ENCODE data around the gene CABS1. TPM values are rescaled to one million over a fixed set of nuclear protein-coding genes. Genes with fewer than 3 reads are reported as not detected.

CABS1 gene
- total RNA-seq, 1 experiment from 2014 or later, result not detected

DNA sequence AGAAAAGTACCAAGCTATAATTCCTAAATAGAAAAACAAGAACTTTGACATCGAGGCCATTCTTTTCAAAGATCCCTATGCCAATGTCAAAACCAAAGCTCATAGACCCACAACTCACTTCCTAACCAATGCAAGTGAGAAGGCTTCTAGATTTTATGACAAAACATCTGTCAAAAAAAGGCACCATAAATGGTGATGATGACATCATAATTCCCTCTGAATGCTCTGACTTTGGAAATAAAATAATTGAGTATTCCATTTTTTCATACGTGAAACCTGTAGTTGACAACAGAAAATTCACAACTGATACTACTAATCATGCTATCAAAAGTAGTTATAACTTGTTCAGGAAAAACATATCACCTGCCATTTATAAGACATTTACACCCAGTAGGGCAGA lies 8.7 kb upstream of the CABS1 start:
- CTCF ChIA-PET, result no interaction called here
- no peaks in the 10 kb centered on the region for H3K4me1 ChIP-seq (ENCODE audit: insufficient read depth, low read length)
- TF ChIP-seq, protein P1, sequence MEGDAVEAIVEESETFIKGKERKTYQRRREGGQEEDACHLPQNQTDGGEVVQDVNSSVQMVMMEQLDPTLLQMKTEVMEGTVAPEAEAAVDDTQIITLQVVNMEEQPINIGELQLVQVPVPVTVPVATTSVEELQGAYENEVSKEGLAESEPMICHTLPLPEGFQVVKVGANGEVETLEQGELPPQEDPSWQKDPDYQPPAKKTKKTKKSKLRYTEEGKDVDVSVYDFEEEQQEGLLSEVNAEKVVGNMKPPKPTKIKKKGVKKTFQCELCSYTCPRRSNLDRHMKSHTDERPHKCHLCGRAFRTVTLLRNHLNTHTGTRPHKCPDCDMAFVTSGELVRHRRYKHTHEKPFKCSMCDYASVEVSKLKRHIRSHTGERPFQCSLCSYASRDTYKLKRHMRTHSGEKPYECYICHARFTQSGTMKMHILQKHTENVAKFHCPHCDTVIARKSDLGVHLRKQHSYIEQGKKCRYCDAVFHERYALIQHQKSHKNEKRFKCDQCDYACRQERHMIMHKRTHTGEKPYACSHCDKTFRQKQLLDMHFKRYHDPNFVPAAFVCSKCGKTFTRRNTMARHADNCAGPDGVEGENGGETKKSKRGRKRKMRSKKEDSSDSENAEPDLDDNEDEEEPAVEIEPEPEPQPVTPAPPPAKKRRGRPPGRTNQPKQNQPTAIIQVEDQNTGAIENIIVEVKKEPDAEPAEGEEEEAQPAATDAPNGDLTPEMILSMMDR (conservative IDR thresholded peaks at IDR 0.05; ENCODE audit: low read depth, low read length), result no peak
- TF ChIP-seq EZH2 (IDR thresholded peaks at IDR 0.05; ENCODE audit: low read length, unreplicated experiment) (no peak), EZH2phosphoT487 (IDR thresholded peaks at IDR 0.05; ENCODE audit: borderline replicate concordance, low read length) (no peak)
- H3K27me3 ChIP-seq (ENCODE audit: low read length), result peaks cover 4% of the 10 kb centered on the region; the same call in 1 of the 2 replicates
- no peak overlapping the region for H3K4me3 ChIP-seq (ENCODE audit: low read length)
- H3K9me3 ChIP-seq (ENCODE audit: low read length), result no peaks in the 10 kb centered on the region
- intact Hi-C loops (cut with micrococcal nuclease), result no loop called here
- BruUV-seq (replicated peaks), result no TSS peak
- no peak overlapping the region for H3K9ac ChIP-seq (ENCODE audit: low read length)
- no peak overlapping the region for H2AFZ ChIP-seq (ENCODE audit: low read length)
- no peak overlapping the region for H3K4me2 ChIP-seq (ENCODE audit: low read length)
- POLR2A ChIA-PET (ENCODE audit: unreplicated experiment), result no interaction called here
- no peak for DNase-seq
- H3K79me2 ChIP-seq (ENCODE audit: low read length), result no peaks in the 10 kb centered on the region
- H3K36me3 ChIP-seq (ENCODE audit: low read depth, low read length), result no peaks in the 10 kb centered on the region
- no peak overlapping the region for H3K27ac ChIP-seq (ENCODE audit: low read length)
- H3F3A ChIP-seq (ENCODE audit: low read length, unreplicated experiment), result no peaks in the 10 kb centered on the region
- no peak for ATAC-seq
- H4K20me1 ChIP-seq (ENCODE audit: low read length), result no peaks in the 10 kb centered on the region
- no peaks in the 10 kb centered on the region for H3K9me2 ChIP-seq (replicated peaks; ENCODE audit: low read length)

DNA sequence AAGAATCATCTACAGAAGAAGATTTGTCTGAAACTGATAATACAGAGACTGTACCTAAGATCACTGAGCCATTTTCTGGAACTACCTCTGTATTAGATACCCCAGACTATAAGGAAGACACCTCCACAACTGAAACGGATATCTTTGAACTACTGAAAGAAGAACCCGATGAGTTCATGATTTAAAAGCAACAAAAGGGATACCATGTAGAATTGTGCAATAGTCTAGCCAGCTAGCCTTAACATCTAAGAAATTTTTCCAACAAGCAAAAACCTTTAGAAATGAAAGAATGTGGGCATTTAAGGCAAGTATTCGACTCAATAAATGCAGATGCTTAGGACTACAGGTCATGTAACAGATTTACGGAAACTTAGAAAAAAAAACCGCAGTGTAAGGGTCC lies 1.3 kb downstream of the CABS1 start:
- Histone ChIP-seq H4K20me1 (ENCODE audit: low read length) (no peaks in the 10 kb centered on the region), H3K27me3 (ENCODE audit: low read length) (peaks cover 50% of the 10 kb centered on the region), H3K36me3 (ENCODE audit: low read depth, low read length) (no peaks in the 10 kb centered on the region), H3F3A (ENCODE audit: low read length, unreplicated experiment) (no peaks in the 10 kb centered on the region), H3K9ac (ENCODE audit: low read length) (no peak overlapping the region), H2AFZ (ENCODE audit: low read length) (no peak overlapping the region), H3K4me1 (ENCODE audit: insufficient read depth, low read length) (no peaks in the 10 kb centered on the region), H3K4me2 (ENCODE audit: low read length) (no peak overlapping the region), H3K9me3 (ENCODE audit: low read length) (no peaks in the 10 kb centered on the region), H3K9me2 (replicated peaks; ENCODE audit: low read length) (no peaks in the 10 kb centered on the region), H3K79me2 (ENCODE audit: low read length) (no peaks in the 10 kb centered on the region), H3K27ac (ENCODE audit: low read length) (no peak overlapping the region), H3K4me3 (ENCODE audit: low read length) (no peak overlapping the region)
- ATAC-seq, result no peak
- intact Hi-C loops (cut with micrococcal nuclease), result no loop called here
- BruUV-seq (replicated peaks), result no TSS peak
- CTCF ChIA-PET, result no interaction called here
- TF ChIP-seq EZH2 (IDR thresholded peaks at IDR 0.05; ENCODE audit: low read length, unreplicated experiment), result no peak
- no peak for TF ChIP-seq EZH2phosphoT487 (IDR thresholded peaks at IDR 0.05; ENCODE audit: borderline replicate concordance, low read length)
- TF ChIP-seq, protein P1 (conservative IDR thresholded peaks at IDR 0.05; ENCODE audit: low read depth, low read length), result no peak
- DNase-seq, result no peak
- POLR2A ChIA-PET (ENCODE audit: unreplicated experiment), result no interaction called here

DNA sequence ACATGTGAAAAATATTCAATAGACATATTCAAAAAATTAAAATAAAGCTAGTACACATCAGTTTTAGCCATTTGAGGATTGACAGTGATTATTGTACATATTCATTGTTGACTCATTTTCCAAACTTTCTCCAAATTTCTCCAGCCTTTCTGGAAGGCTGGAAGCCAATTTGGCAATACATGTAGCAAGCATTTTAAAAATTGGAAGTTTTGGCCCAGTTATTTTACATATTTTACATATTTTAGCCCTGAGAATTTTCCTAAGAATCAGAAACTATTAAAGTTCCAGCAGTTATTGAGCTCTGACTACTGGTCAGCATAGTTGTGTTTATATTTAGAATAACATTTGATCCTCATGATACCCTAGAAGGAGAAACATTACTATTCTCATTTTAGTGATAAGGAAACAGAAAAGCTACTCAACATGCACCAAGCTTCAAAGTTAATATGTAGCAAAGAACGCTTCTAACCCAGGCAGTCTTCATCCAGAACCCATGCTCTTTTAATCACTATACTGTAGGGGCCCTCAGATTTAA lies 3.2 kb downstream of the CABS1 start:
- ChIA-PET POLR2A (ENCODE audit: unreplicated experiment) (interaction anchor here (0.6 kb wide), 1 partner anchor 27 kb away, joined by 5 read pairs; no protein-coding TSS in a partner anchor), CTCF (no interaction called here)
- no peaks in the 10 kb centered on the region for H3K9me3 ChIP-seq (ENCODE audit: low read length)
- no peaks in the 10 kb centered on the region for H3K79me2 ChIP-seq (ENCODE audit: low read length)
- no peaks in the 10 kb centered on the region for H3F3A ChIP-seq (ENCODE audit: low read length, unreplicated experiment)
- H4K20me1 ChIP-seq (ENCODE audit: low read length), result no peaks in the 10 kb centered on the region
- no peak overlapping the region for H2AFZ ChIP-seq (ENCODE audit: low read length)
- H3K4me3 ChIP-seq (ENCODE audit: low read length), result no peak overlapping the region
- TF ChIP-seq, protein P1 (conservative IDR thresholded peaks at IDR 0.05; ENCODE audit: low read depth, low read length), result no peak
- no peak for TF ChIP-seq EZH2 (IDR thresholded peaks at IDR 0.05; ENCODE audit: low read length, unreplicated experiment)
- no peak for TF ChIP-seq EZH2phosphoT487 (IDR thresholded peaks at IDR 0.05; ENCODE audit: borderline replicate concordance, low read length)
- no peak for ATAC-seq
- intact Hi-C loops (cut with micrococcal nuclease), result no loop called here
- peaks cover 50% of the 10 kb centered on the region for H3K27me3 ChIP-seq (ENCODE audit: low read length)
- no TSS peak for BruUV-seq (replicated peaks)
- H3K27ac ChIP-seq (ENCODE audit: low read length), result no peak overlapping the region
- no peaks in the 10 kb centered on the region for H3K4me1 ChIP-seq (ENCODE audit: insufficient read depth, low read length)
- DNase-seq, result no peak
- no peak overlapping the region for H3K9ac ChIP-seq (ENCODE audit: low read length)
- H3K9me2 ChIP-seq (replicated peaks; ENCODE audit: low read length), result no peaks in the 10 kb centered on the region
- H3K36me3 ChIP-seq (ENCODE audit: low read depth, low read length), result no peaks in the 10 kb centered on the region
- no peak overlapping the region for H3K4me2 ChIP-seq (ENCODE audit: low read length)
